Activated naive CD8-positive, alpha-beta T cell treated with anti-CD3 and anti-CD28 coated beads for 36 hours (primary cell): ENCODE data around the gene OASL. TPM values are rescaled to one million over a fixed set of nuclear protein-coding genes. Genes with fewer than 3 reads are reported as not detected.

ENCODE experiments used
- DNase-seq: peaks from one replicate; pipeline ENCODE4 v3.0.0; 2021
- H3K27ac Mint-ChIP-seq: one replicate; pipeline ENCODE4 v1.8.0; 2022; ENCODE audit warnings: mild to moderate bottlenecking, moderate library complexity, mixed read lengths
- H3K27me3 Mint-ChIP-seq: one replicate; pipeline ENCODE4 v1.8.0; 2022; ENCODE audit warnings: mild to moderate bottlenecking, mixed read lengths
- H3K36me3 Mint-ChIP-seq: one replicate; pipeline ENCODE4 v1.8.0; 2021; ENCODE audit warnings: mild to moderate bottlenecking, mixed read lengths
- H3K4me1 Mint-ChIP-seq: one replicate; pipeline ENCODE4 v1.8.0; 2021; ENCODE audit warnings: mixed read lengths
- H3K4me3 Mint-ChIP-seq: one replicate; pipeline ENCODE4 v1.8.0; 2022; ENCODE audit warnings: mild to moderate bottlenecking, moderate library complexity, mixed read lengths
- H3K9me3 Mint-ChIP-seq: one replicate; pipeline ENCODE4 v1.8.0; 2022; ENCODE audit warnings: mixed read lengths
- total RNA-seq, 2 experiments: library from RNA; stranded (reverse); gene quantifications; one replicate each; pipeline ENCODE4 v1.2.3, GENCODE V29; 2021

Gene OASL
- total RNA-seq, 2 experiments from 2014 or later, result 16.9 to 17.2 TPM

DNA sequence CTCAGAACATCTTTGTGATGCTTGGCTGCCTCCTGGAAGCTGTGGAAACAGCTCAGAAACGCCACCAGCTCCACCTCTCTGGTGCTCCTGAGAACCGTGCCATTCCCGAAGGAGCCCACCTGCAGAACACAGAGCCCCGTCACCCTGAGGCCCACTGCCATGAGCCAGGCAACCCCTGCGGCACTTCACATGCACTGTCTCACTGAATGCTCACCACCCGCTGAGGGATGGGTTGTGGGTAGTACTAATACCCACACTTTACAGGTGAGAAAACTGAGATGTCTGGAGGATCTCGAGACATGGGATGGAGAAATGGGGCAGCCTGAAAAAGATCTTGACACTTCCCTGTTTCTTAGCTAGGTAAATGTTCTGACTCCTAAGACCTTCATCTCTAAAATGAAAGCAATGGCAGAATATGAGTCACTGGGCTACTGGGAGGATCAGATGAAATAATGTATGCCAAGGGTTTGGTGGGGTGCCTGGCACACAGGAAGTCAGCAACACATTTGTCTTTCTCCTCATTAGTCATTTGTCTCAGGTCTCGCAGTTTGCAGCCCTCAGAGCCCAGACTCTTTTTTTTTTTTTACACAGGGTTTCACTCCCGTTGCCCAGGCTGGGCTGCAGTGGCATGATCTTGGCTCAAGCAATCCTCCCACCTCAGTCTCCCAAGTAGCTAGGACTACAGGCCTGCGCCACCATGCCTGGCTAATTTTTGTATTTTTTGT lies 5.3 kb downstream of the OASL start:
- H3K27ac Mint-ChIP-seq, result peak overlapping the region; percentile 83
- H3K27me3 Mint-ChIP-seq, result no peaks in the 10 kb centered on the region
- peaks cover 3% of the 10 kb centered on the region for H3K9me3 Mint-ChIP-seq
- DNase-seq, result peak; percentile 64
- H3K4me3 Mint-ChIP-seq, result peak overlapping the region; percentile 48
- peaks cover 13% of the 10 kb centered on the region for H3K36me3 Mint-ChIP-seq
- H3K4me1 Mint-ChIP-seq, result peaks cover 50% of the 10 kb centered on the region

- peaks cover 7% of the 10 kb centered on the region for H3K36me3 Mint-ChIP-seq
- peaks cover 28% of the 10 kb centered on the region for H3K4me1 Mint-ChIP-seq
- H3K9me3 Mint-ChIP-seq, result no peaks in the 10 kb centered on the region
- no peak overlapping the region for H3K4me3 Mint-ChIP-seq
- no peaks in the 10 kb centered on the region for H3K27me3 Mint-ChIP-seq
- DNase-seq, result no peak
- no peak overlapping the region for H3K27ac Mint-ChIP-seq
Observed at GRCh38 chr12:121030576-121031212, 8.4 kb downstream of the OASL start.

DNA sequence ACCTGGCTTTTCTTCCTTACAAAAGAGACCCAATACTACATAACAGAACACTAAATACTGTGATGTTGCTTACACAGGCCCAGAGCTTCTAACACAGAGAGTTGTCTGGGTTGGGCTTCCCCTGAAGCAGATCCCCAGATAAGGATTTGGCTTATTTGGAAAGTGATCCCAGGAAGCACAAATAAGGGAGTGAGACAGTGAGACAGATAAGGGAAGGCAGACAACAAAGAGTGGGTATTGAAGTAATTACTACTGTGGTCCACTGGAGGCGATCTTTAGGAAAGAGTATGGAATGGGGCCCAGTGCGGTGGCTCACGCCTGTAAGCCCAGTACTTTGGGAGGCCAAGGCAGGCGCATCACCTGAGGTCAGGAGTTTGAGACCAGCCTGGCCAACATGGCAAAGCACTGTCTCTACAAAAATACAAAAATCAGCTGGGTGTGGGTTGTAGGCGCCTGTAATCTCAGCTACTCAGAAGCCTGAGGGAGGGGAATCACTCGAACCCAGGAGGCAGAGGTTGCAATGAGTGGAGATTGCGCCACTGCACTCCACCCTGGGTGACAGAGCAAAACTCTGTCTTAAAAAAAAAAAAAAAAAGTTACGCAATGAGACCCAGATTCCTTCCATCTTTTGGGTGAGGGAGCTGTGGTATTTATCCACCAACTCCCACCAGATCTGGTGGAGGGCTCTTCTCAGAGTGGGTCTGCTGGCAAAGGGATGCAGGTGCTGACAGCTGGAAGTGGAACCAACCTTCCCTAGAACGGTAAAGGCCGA lies 12.6 kb downstream of the OASL start:
- H3K27ac Mint-ChIP-seq, result peak overlapping the region; percentile 4
- DNase-seq, result no peak
- H3K27me3 Mint-ChIP-seq, result no peaks in the 10 kb centered on the region
- H3K9me3 Mint-ChIP-seq, result no peaks in the 10 kb centered on the region
- H3K36me3 Mint-ChIP-seq, result peaks cover 1% of the 10 kb centered on the region
- H3K4me1 Mint-ChIP-seq, result no peaks in the 10 kb centered on the region
- H3K4me3 Mint-ChIP-seq, result no peak overlapping the region

- H3K27me3 Mint-ChIP-seq, result no peaks in the 10 kb centered on the region
- H3K4me1 Mint-ChIP-seq, result no peaks in the 10 kb centered on the region
- DNase-seq, result no peak
- no peaks in the 10 kb centered on the region for H3K9me3 Mint-ChIP-seq
- H3K36me3 Mint-ChIP-seq, result peaks cover 1% of the 10 kb centered on the region
- H3K27ac Mint-ChIP-seq, result no peak overlapping the region
- H3K4me3 Mint-ChIP-seq, result no peak overlapping the region
Observed at GRCh38 chr12:121025442-121026226, 13.4 kb downstream of the OASL start.

DNA sequence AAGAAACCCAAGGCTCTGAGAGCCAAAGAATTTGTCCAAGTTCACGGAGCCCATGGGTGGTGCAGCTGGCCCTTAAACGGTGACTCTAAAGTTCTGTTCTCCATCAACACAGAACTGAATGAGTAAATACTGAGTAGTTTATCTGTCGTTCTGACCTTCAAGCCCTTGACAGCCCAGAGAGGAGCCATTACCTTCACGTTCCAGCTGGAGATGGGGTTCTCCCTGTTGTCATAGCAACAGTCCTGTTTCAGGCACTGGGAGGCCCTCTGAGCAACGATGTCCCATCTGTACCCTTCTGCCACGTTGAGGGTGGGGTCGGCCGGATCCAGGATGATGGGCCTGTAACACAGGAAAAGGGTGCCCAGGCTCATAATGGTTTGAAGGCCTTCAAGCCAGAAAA lies 15.2 kb downstream of the OASL start:
- Mint-ChIP-seq H3K9me3 (no peaks in the 10 kb centered on the region), H3K4me3 (no peak overlapping the region), H3K27ac (no peak overlapping the region), H3K4me1 (no peaks in the 10 kb centered on the region), H3K27me3 (no peaks in the 10 kb centered on the region), H3K36me3 (peaks cover 1% of the 10 kb centered on the region)
- DNase-seq, result no peak

GRCh38 chr12:121022713-121023112 lies 16.3 kb downstream of the OASL start:
- Mint-ChIP-seq H3K9me3 (no peaks in the 10 kb centered on the region), H3K4me3 (no peak overlapping the region), H3K4me1 (no peaks in the 10 kb centered on the region), H3K36me3 (peaks cover 1% of the 10 kb centered on the region), H3K27ac (no peak overlapping the region), H3K27me3 (no peaks in the 10 kb centered on the region)
- DNase-seq, result no peak

DNA sequence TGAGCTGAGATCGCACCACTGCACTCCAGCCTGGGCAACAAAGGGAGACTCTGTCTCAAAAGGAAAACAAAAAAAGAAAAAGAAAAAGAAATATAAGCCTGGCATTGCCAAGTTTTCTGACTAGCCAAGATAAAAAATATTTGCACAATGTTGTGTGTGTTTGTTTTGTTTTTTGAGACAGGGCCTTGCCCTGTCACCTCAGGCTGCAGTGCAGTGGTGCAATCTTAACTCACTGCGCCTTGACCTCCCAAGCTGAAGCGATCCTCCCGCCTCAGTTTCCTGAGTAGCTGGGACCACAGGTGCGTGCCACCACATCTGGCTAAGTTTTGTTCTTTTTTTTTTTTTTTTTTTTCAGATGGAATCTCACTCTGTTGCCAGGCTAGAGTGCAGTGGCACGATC lies 17.3 kb downstream of the OASL start:
- Mint-ChIP-seq H3K9me3 (no peaks in the 10 kb centered on the region), H3K27me3 (no peaks in the 10 kb centered on the region), H3K4me3 (no peak overlapping the region), H3K4me1 (no peaks in the 10 kb centered on the region), H3K36me3 (peaks cover 1% of the 10 kb centered on the region), H3K27ac (no peak overlapping the region)
- no peak for DNase-seq

- Mint-ChIP-seq H3K4me3 (no peak overlapping the region), H3K36me3 (peaks cover 1% of the 10 kb centered on the region), H3K27ac (no peak overlapping the region), H3K9me3 (no peaks in the 10 kb centered on the region), H3K4me1 (peaks cover 8% of the 10 kb centered on the region), H3K27me3 (no peaks in the 10 kb centered on the region)
- DNase-seq, result no peak
Observed at GRCh38 chr12:121018860-121019617, 20.0 kb downstream of the OASL start.

- H3K27ac Mint-ChIP-seq, result no peak overlapping the region
- no peaks in the 10 kb centered on the region for H3K27me3 Mint-ChIP-seq
- no peak for DNase-seq
- peaks cover 10% of the 10 kb centered on the region for H3K4me1 Mint-ChIP-seq
- H3K9me3 Mint-ChIP-seq, result no peaks in the 10 kb centered on the region
- H3K4me3 Mint-ChIP-seq, result no peak overlapping the region
- peaks cover 3% of the 10 kb centered on the region for H3K36me3 Mint-ChIP-seq
Observed at GRCh38 chr12:121017966-121018491, 21.0 kb downstream of the OASL start.

DNA sequence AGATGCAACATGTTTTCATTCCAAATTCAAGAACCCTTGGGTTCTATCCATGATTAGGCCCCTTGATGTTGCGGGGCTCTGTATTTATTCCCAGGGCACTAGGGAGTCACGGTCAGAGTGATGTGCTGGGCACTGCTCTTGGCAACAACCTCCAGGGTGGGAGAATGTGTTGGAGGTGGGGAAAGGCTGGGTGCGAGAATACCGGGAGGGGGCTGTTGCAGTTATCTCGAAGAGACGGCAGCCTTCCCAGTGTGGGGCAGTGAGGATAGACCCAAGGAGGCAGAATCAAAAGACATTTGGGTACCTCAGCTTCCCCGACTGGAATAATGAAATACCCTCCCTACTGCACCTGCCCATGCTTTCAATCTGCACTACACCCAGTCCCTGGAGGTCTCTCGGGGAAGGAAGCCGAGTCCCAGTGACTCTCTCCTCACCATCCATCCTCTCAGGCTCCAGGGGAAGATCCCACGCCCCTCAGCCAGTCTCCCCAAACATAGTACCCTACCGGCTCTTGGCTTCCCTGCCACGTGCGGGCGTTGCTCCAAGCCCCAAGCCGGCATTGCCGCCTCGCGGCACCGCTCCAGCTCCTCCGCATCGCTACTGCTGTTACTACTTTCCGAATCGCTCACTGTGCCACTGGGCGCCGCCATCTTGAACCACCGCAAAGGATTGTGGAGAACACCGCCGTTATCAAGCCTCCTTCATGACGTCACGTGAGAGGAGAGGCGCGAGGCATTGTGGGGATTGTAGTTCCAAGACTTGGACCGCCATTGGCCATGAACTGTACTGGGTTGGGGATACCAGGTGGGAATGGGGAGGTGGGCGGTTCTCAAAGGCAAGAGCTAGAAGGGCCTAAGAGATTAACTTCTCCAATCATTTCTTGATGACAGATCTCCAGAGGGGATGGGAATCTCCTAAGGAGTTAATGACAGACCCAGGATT lies 22.9 kb downstream of the OASL start, which contains the start of gene C12orf43:
Gene C12orf43 (minus strand): TSS at position 663 of the 942 bp plus-strand sequence. CDS start 13 bp downstream, at position 650.
- Mint-ChIP-seq H3K36me3 (peaks cover 2% of the 10 kb centered on the region), H3K27me3 (no peaks in the 10 kb centered on the region), H3K27ac (peak within 1 kb of the TSS; percentile 98), H3K4me1 (peaks cover 17% of the 10 kb centered on the region), H3K4me3 (peak within 1 kb of the TSS; percentile 99), H3K9me3 (no peaks in the 10 kb centered on the region)
- DNase-seq, result peak; percentile 90

DNA sequence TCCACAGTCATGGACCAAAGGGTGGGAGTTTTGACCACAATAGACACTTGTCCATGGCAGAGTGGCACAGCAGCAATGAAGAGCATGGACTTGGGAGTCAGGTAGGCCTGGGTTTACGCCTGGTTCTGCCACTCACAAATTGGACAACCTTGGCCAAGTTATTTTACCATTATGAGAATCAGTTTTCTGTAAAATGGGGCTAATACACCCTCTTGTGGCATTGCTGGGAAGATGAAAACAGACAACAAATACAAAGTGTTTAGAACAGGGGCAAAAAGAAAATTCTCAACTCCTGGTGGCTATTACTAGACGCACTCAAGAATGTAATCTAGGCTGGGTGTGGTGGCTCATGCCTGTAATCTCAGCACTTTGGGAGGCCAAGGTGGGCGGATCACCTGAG lies 25.3 kb downstream of the OASL start:
- peak overlapping the region; percentile 22 for H3K4me3 Mint-ChIP-seq
- no peak overlapping the region for H3K27ac Mint-ChIP-seq
- H3K36me3 Mint-ChIP-seq, result peaks cover 4% of the 10 kb centered on the region

DNA sequence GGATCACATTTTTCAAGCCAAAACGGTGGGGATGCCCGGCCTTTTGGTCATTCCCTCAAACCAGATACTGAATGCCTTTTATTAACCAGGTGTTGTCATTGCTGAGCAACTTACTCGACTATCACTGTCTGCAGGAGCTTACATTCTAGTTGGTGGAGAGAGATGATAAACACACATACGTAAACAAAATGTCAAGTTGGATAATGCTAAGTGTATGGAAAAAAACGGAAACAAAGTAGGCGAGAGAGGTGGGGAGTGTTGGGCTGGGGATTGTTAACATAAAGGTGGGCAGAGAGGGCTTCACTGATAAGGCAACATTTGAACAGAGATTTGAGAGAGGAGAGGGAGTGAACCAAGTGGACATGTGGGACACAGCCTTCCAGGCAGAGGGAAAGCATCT lies 27.2 kb downstream of the OASL start:
- Mint-ChIP-seq H3K9me3 (no peaks in the 10 kb centered on the region), H3K4me1 (peaks cover 17% of the 10 kb centered on the region), H3K27ac (no peak overlapping the region), H3K36me3 (peaks cover 10% of the 10 kb centered on the region), H3K27me3 (no peaks in the 10 kb centered on the region), H3K4me3 (no peak overlapping the region)
- DNase-seq, result no peak

More for the DNA sequence above, 25.3 kb downstream of the OASL start:
- Mint-ChIP-seq H3K9me3 (no peaks in the 10 kb centered on the region), H3K4me1 (peaks cover 17% of the 10 kb centered on the region), H3K27me3 (no peaks in the 10 kb centered on the region)
- DNase-seq, result no peak

GRCh38 chr12:121010860-121011259 lies 28.2 kb downstream of the OASL start:
- H3K4me3 Mint-ChIP-seq, result no peak overlapping the region
- peaks cover 13% of the 10 kb centered on the region for H3K36me3 Mint-ChIP-seq

More at GRCh38 chr12:121010860-121011259, 28.2 kb downstream of the OASL start:
- Mint-ChIP-seq H3K27ac (no peak overlapping the region), H3K4me1 (peaks cover 15% of the 10 kb centered on the region), H3K27me3 (no peaks in the 10 kb centered on the region), H3K9me3 (no peaks in the 10 kb centered on the region)
- DNase-seq, result no peak
